H1 (cell line): Measurements from ENCODE around the gene SMR3A. TPM values are rescaled to one million over a fixed set of nuclear protein-coding genes. Genes with fewer than 3 reads are reported as not detected.

Experiments used
- CTCF ChIA-PET: fragments of 300-600 bp; sonication (Branson Sonifier 250); formaldehyde crosslinking; loops from one replicate; lab custom pipeline; 2021; ENCODE audit not compliant: partially characterized antibody; lab: Charles Lee
- POLR2A ChIA-PET: fragments of 300-600 bp; sonication (Branson Sonifier 250); formaldehyde crosslinking; loops from one replicate; lab custom pipeline; 2021; ENCODE audit warnings: inconsistent platforms; ENCODE audit not compliant: partially characterized antibody; lab: Charles Lee
- DNase-seq, 2 experiments: peaks; one replicate each; pipeline versions ENCODE4 v3.0.0 to v3.0.0-alpha.2; 2010 to 2022; ENCODE audit warnings: low spot score in 2 of 2, low read depth in 1 of 2, mixed read lengths in 1 of 2
- FAIRE-seq: peaks from 2 replicates; lab custom pipeline; 2011; peaks lifted over from hg19 to GRCh38; lab: Jason Lieb, UNC
- H2AFZ ChIP-seq: 2 replicates; pipeline ENCODE4 v1.8.1; 2012; ENCODE audit warnings: low read length, inconsistent platforms
- H2AK5ac ChIP-seq: 2 replicates; pipeline ENCODE4 v1.6.1; 2013; ENCODE audit warnings: low read depth, low read length
- H2BK120ac ChIP-seq: replicated peaks from 2 replicates; pipeline ENCODE3; 2013; ENCODE audit warnings: low read depth, low read length, inconsistent platforms
- H2BK12ac ChIP-seq: 2 replicates; pipeline ENCODE4 v1.6.1; 2013; ENCODE audit warnings: low read depth, low read length
- H2BK15ac ChIP-seq: 2 replicates; pipeline ENCODE4 v1.6.1; 2013; ENCODE audit warnings: low read length
- H2BK20ac ChIP-seq: 2 replicates; pipeline ENCODE4 v1.6.1; 2013; ENCODE audit warnings: low read length
- H2BK5ac ChIP-seq: 2 replicates; pipeline ENCODE4 v1.6.1; 2013; ENCODE audit warnings: low read depth, low read length
- H3K14ac ChIP-seq: 2 replicates; pipeline ENCODE4 v1.6.1; 2013; ENCODE audit warnings: inconsistent platforms; ENCODE audit not compliant: insufficient read length
- H3K18ac ChIP-seq: 2 replicates; pipeline ENCODE4 v1.6.1; 2013; ENCODE audit warnings: low read length; ENCODE audit errors: extremely low read depth
- H3K23ac ChIP-seq: 2 replicates; pipeline ENCODE4 v1.6.1; 2013; ENCODE audit warnings: inconsistent platforms; ENCODE audit not compliant: insufficient read length
- H3K23me2 ChIP-seq: 2 replicates; pipeline ENCODE4 v1.6.1; 2013; ENCODE audit warnings: low read depth, low read length
- H3K27ac ChIP-seq: 2 replicates; pipeline ENCODE4 v1.6.1; 2011; ENCODE audit warnings: low read depth, low read length, inconsistent platforms
- H3K27me3 ChIP-seq, 4 experiments: replicated peaks in 1 of 4; 1 replicate in 1 of 4; 2 replicates in 3 of 4; pipeline versions ENCODE4 v1.6.1 to v1.8.1; 2011 to 2013; ENCODE audit warnings: low read length in 3 of 4, mild to moderate bottlenecking in 3 of 4, inconsistent platforms in 2 of 4, mixed read lengths in 2 of 4, moderate library complexity in 1 of 4; ENCODE audit not compliant: control insufficient read depth in 3 of 4, insufficient read depth in 3 of 4; ENCODE audit errors: extremely low read depth in 1 of 4
- H3K36me3 ChIP-seq, 4 experiments: 2 replicates each; pipeline versions ENCODE4 v1.6.1 to v1.8.1; 2011 to 2013; ENCODE audit warnings: mild to moderate bottlenecking in 4 of 4, low read length in 3 of 4, moderate library complexity in 2 of 4, control low read depth in 1 of 4, inconsistent platforms in 1 of 4; ENCODE audit not compliant: insufficient read depth in 4 of 4, control insufficient read depth in 2 of 4
- H3K4ac ChIP-seq: replicated peaks from 2 replicates; pipeline ENCODE3; 2013; ENCODE audit warnings: low read length, low read depth, mixed read lengths, inconsistent platforms; ENCODE audit not compliant: insufficient read length
- H3K4me1 ChIP-seq, 4 experiments: replicated peaks in 1 of 4; 1 replicate in 1 of 4; 2 replicates in 3 of 4; pipeline versions ENCODE4 v1.6.1 to v1.8.1; 2011 to 2013; ENCODE audit warnings: low read length in 3 of 4, inconsistent platforms in 2 of 4, mixed read lengths in 1 of 4; ENCODE audit not compliant: insufficient read depth in 4 of 4, control insufficient read depth in 3 of 4
- H3K4me2 ChIP-seq, 2 experiments: 2 replicates each; pipeline versions ENCODE4 v1.6.1 to v1.8.1; 2011 to 2013; ENCODE audit warnings: low read depth in 2 of 2, low read length in 2 of 2, control low read depth in 1 of 2, inconsistent platforms in 1 of 2, mild to moderate bottlenecking in 1 of 2; ENCODE audit not compliant: insufficient read depth in 1 of 2
- H3K4me3 ChIP-seq, 4 experiments: fragments of 200-600, 300-600 bp in 1 of 4; sonication (generic), shearing (Covaris generic), sonication (Bioruptor Twin) in 1 of 4; 2 replicates each; pipeline versions ENCODE4 v1.5.1 to v1.8.1; 2011 to 2016; ENCODE audit warnings: low read length in 4 of 4, low read depth in 3 of 4, control low read depth in 2 of 4, inconsistent platforms in 2 of 4, mild to moderate bottlenecking in 2 of 4, mixed read lengths in 1 of 4, moderate library complexity in 1 of 4; ENCODE audit not compliant: insufficient read depth in 2 of 4; ENCODE audit errors: extremely low read depth in 1 of 4
- H3K56ac ChIP-seq: replicated peaks from 2 replicates; pipeline ENCODE3; 2013; ENCODE audit warnings: low read depth, mild to moderate bottlenecking, mixed read lengths, low read length, inconsistent platforms; ENCODE audit not compliant: insufficient read length
- H3K79me1 ChIP-seq: 2 replicates; pipeline ENCODE4 v1.6.1; 2013; ENCODE audit warnings: low read depth, low read length, control low read depth
- H3K79me2 ChIP-seq, 2 experiments: 2 replicates each; pipeline versions ENCODE4 v1.6.1 to v1.8.1; 2012 to 2013; ENCODE audit warnings: low read length in 2 of 2, mild to moderate bottlenecking in 2 of 2, inconsistent platforms in 1 of 2; ENCODE audit not compliant: insufficient read depth in 2 of 2, control insufficient read depth in 1 of 2
- H3K9ac ChIP-seq, 4 experiments: replicated peaks in 1 of 4; 1 replicate in 1 of 4; 2 replicates in 3 of 4; pipeline versions ENCODE4 v1.6.1 to v1.8.1; 2011 to 2013; ENCODE audit warnings: low read depth in 3 of 4, low read length in 3 of 4, control low read depth in 2 of 4, mild to moderate bottlenecking in 2 of 4, moderate library complexity in 2 of 4, inconsistent platforms in 1 of 4; ENCODE audit errors: extremely low read depth in 1 of 4
- H3K9me3 ChIP-seq, 2 experiments: 2 replicates each; pipeline versions ENCODE4 v1.6.1 to v1.8.1; 2012 to 2013; ENCODE audit warnings: mild to moderate bottlenecking in 2 of 2, moderate library complexity in 2 of 2, control low read depth in 1 of 2, inconsistent platforms in 1 of 2, low read depth in 1 of 2, low read length in 1 of 2, mixed read lengths in 1 of 2; ENCODE audit not compliant: insufficient read depth in 2 of 2
- H4K20me1 ChIP-seq, 2 experiments: replicated peaks in 1 of 2; 2 replicates each; pipeline versions ENCODE3 to v1.8.1; 2011 to 2013; ENCODE audit warnings: inconsistent platforms in 2 of 2, low read length in 2 of 2, mild to moderate bottlenecking in 1 of 2; ENCODE audit not compliant: insufficient read depth in 2 of 2, control insufficient read depth in 1 of 2
- H4K5ac ChIP-seq: 2 replicates; pipeline ENCODE4 v1.6.1; 2013; ENCODE audit warnings: low read length, low read depth, mixed read lengths, inconsistent platforms; ENCODE audit not compliant: insufficient read length
- H4K8ac ChIP-seq: 2 replicates; pipeline ENCODE4 v1.8.0; 2013; ENCODE audit warnings: mild to moderate bottlenecking, moderate library complexity, low read length, inconsistent platforms; ENCODE audit not compliant: insufficient read depth; ENCODE audit errors: extremely low read depth
- H4K91ac ChIP-seq: replicated peaks from 2 replicates; pipeline ENCODE3; 2013; ENCODE audit warnings: low read length, mixed read lengths, inconsistent platforms; ENCODE audit not compliant: insufficient read length
- CHD2 ChIP-seq: IDR thresholded peaks from 2 replicates; pipeline ENCODE4 v1.6.1; 2012; ENCODE audit warnings: low read length, improper control_type of control experiment
- CREB1 ChIP-seq: IDR thresholded peaks from 2 replicates; pipeline ENCODE4 v1.6.1; 2012; ENCODE audit warnings: inconsistent platforms
- JUND ChIP-seq: IDR thresholded peaks from 2 replicates; pipeline ENCODE4 v1.6.1; 2011; ENCODE audit warnings: mild to moderate bottlenecking, improper control_type of control experiment, low read length
- RAD21 ChIP-seq, 2 experiments: IDR thresholded peaks in 1 of 2; conservative IDR thresholded peaks in 1 of 2; 2 replicates each; pipeline ENCODE4 v1.6.1; 2011; ENCODE audit warnings: low read depth in 2 of 2, low read length in 2 of 2, improper control_type of control experiment in 1 of 2, inconsistent platforms in 1 of 2, mild to moderate bottlenecking in 1 of 2, moderate library complexity in 1 of 2
- RFX5 ChIP-seq: IDR thresholded peaks from 2 replicates; pipeline ENCODE4 v1.6.1; 2011; ENCODE audit warnings: low read depth, low read length, improper control_type of control experiment, borderline replicate concordance
- SUZ12 ChIP-seq: fragments of 200-600 bp; sonication (generic); IDR thresholded peaks from 2 replicates; pipeline ENCODE4 v1.6.1; 2012; ENCODE audit warnings: mild to moderate bottlenecking, inconsistent platforms, low read length, moderate library complexity, mixed read lengths
- WGBS, 2 experiments: shearing (Covaris generic) in 1 of 2; methylation state at CpG; one replicate each; pipeline versions ENCODE4 v1.1.6 to v1.1.7; 2013 to 2015; ENCODE audit warnings: low lambda C conversion rate in 2 of 2, mixed read lengths in 2 of 2, inconsistent platforms in 1 of 2, low coverage in 1 of 2, missing lambda C conversion rate in 1 of 2; ENCODE audit not compliant: insufficient replicate concordance in 2 of 2, insufficient coverage in 1 of 2, insufficient read length in 1 of 2; ENCODE audit errors: extremely low coverage in 1 of 2, missing lambda C conversion rate in 1 of 2; 5-methylcytosine and 5-hydroxymethylcytosine counted together
- polyA plus RNA-seq, 7 experiments: library from polyadenylated mRNA; depleted of rRNA in 3 of 7; stranded (reverse) in 5 of 7; unstranded in 2 of 7; fragments of >200 nt in 5 of 7; fragments of 200-250 nt in 2 of 7; gene quantifications; 1 replicate in 5 of 7; 2 replicates in 1 of 7; 4 replicates in 1 of 7; pipeline versions ENCODE4 v1.2.1 to v1.2.3, GENCODE V29; 2011 to 2013; ENCODE audit warnings: missing spikeins in 2 of 7, mixed read lengths in 2 of 7
- total RNA-seq: library from RNA; stranded (reverse); fragmentation: NEBNext Ultra II Directional; extraction: Animal tissue kit (Norgen Biotek cat#: 25700); gene quantifications from 2 replicates; pipeline ENCODE4 v1.2.1, GENCODE V29; 2021
- TF ChIP-seq, protein P1 (sequence below): IDR thresholded peaks from 2 replicates; pipeline ENCODE4 v1.6.1; 2012; ENCODE audit warnings: low read length, inconsistent platforms

Gene SMR3A
- total and polyA plus RNA-seq, 2 of the 8 experiments (the other 6 are each of a cell fraction or from before 2014, with no cell fraction given), result not detected

DNA sequence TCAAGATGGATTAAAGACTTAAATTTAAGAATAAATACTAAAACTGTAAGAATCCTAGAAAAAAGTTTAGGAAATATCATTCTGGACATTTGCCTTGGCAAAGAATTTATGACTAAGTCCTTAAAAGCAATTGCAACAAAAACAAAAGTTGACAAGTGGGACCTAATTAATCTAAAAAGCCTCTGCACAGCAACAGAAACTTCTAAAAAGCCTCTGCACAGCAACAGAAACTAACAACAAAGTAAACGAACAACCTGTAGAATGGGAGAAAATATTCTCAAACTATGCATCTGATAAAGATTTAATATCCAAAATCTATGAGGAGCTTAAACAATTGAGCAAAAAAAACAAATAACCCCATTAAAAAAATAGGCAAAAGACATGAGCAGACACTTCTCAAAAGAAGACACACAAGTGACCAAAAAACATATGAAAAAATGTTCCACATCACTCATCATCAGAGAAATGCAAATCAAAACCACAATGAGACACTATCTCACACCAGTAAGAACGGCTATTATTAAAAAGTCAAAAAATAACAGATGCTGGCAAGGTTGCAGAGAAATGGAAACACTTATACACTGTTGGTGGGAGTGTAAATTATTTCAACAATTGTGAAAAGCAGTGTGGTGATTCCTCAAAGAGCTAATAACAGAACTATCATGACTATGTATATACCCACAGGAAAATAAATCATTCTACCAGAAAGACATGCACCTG is 31.7 kb downstream of the SMR3A start:
- Histone ChIP-seq H4K8ac (no peak overlapping the region), H3K23me2 (no peaks in the 10 kb centered on the region), H3K23ac (no peak overlapping the region), H3K14ac (no peak overlapping the region), H3K27ac (no peak overlapping the region), H4K20me1 (no peaks in the 10 kb centered on the region), H2AFZ (no peak overlapping the region), H3K27me3 (no peaks in the 10 kb centered on the region), H3K18ac (no peak overlapping the region), H3K4me1 (no peaks in the 10 kb centered on the region), H2BK12ac (no peak overlapping the region), H3K9me3 (no peaks in the 10 kb centered on the region), H3K4me3 (no peak overlapping the region), H4K5ac (no peak overlapping the region), H3K4ac (no peak overlapping the region), H2BK5ac (no peak overlapping the region), H3K79me2 (no peaks in the 10 kb centered on the region), H3K9ac (no peak overlapping the region), H2AK5ac (no peak overlapping the region), H4K91ac (no peak overlapping the region), H3K4me2 (no peak overlapping the region), H3K36me3 (no peaks in the 10 kb centered on the region), H2BK120ac (no peak overlapping the region), H2BK15ac (no peak overlapping the region), H2BK20ac (no peak overlapping the region), H3K56ac (no peak overlapping the region), H3K79me1 (no peaks in the 10 kb centered on the region)
- FAIRE-seq, result no peak
- ChIA-PET CTCF (interaction anchor here (1.2 kb wide), 1 partner anchor 44 kb away, joined by 3 read pairs; no protein-coding TSS in a partner anchor), POLR2A (no interaction called here)
- WGBS, 2 experiments, result 88% methylated on average over 2 of the region's 2 CpGs; no CpG with 5 or more reads in 1 of the 2 experiments
- DNase-seq, result no peak
- TF ChIP-seq CREB1, result no peak
- TF ChIP-seq, protein P1, sequence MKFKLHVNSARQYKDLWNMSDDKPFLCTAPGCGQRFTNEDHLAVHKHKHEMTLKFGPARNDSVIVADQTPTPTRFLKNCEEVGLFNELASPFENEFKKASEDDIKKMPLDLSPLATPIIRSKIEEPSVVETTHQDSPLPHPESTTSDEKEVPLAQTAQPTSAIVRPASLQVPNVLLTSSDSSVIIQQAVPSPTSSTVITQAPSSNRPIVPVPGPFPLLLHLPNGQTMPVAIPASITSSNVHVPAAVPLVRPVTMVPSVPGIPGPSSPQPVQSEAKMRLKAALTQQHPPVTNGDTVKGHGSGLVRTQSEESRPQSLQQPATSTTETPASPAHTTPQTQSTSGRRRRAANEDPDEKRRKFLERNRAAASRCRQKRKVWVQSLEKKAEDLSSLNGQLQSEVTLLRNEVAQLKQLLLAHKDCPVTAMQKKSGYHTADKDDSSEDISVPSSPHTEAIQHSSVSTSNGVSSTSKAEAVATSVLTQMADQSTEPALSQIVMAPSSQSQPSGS, result no peak
- no peak for TF ChIP-seq CHD2
- TF ChIP-seq SUZ12, result no peak
- TF ChIP-seq RFX5, result no peak
- no peak for TF ChIP-seq RAD21 (IDR thresholded peaks at IDR 0.05 in 1 of 2, conservative IDR thresholded peaks at IDR 0.05 in 1 of 2; ENCODE audit: low read depth in 2 of 2, low read length in 2 of 2)
- TF ChIP-seq JUND, result no peak
